Stimulated activated CD8-positive, alpha-beta memory T cell treated with anti-CD3 and anti-CD28 coated beads, Interleukin-2, amount 100 ng/mL, for 48 hours (primary cell): Measurements from ENCODE around the gene OGFOD3.

ENCODE experiments used
- DNase-seq, 2 donors: peaks; one replicate each; pipeline ENCODE4 v3.0.0-alpha.2; 2020; ENCODE audit warnings: low read depth in 2 of 2

The OGFOD3 gene

DNA sequence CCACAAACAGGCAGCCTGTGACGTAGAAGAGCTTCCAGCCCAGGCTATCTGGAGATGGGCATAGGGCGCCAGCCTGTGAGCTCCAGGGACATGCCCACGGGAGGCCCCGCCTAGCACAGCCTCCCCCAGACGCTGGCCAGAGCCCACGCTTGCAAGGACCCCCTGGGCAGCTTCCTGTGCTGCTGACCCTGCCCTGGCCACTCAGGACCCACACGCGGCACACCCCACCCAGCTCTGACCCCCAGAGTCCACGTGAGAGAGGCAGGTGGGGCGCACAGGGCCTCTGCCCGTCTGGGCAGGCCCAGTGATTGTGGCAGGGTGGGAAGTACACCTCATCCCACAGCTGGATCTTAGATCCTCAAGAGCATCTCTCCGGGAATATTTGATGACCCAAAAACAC lies 28.3 kb upstream of the OGFOD3 start:
- no peak for DNase-seq

DNA sequence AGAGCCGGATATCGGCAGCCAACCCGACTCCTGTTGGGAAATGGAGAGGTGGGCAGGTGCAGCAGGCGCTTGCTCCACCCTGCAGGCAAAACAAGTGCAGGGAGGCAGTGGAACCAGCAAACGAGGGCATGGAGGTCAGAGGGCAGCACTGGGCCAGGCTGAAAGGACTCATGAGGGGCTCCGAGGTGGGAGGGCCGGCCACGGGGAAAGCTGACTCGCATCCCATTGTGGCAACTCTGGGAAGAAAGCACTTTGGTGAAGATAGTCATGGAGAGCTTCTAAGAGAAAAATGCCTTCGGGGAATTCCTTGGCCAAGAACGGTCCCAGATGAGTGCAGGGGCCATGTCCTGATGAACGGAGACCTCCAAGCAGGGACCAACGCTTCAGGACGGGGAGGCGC lies 27.7 kb upstream of the OGFOD3 start:
- DNase-seq, result no peak

DNA sequence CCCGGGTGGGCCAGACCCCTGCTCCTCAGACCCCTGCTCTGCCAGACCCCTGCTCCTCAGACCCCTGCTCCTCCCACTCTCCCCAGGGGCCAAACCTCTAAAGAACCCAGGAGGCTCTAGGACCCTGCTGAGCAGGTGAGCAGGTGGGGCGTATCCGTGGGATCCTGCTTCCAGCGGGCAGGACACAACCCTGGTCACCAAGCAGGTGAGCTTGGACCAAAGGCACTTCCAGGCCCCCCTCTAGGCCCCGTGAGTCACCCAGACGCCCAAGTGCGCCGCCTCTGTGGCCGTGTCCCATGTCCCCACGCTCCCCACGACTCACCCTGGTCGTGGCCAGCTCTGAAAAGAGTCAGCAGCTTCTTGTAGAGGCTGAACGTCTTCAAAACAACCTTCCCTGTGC lies 27.2 kb upstream of the OGFOD3 start:
- no peak for DNase-seq

DNA sequence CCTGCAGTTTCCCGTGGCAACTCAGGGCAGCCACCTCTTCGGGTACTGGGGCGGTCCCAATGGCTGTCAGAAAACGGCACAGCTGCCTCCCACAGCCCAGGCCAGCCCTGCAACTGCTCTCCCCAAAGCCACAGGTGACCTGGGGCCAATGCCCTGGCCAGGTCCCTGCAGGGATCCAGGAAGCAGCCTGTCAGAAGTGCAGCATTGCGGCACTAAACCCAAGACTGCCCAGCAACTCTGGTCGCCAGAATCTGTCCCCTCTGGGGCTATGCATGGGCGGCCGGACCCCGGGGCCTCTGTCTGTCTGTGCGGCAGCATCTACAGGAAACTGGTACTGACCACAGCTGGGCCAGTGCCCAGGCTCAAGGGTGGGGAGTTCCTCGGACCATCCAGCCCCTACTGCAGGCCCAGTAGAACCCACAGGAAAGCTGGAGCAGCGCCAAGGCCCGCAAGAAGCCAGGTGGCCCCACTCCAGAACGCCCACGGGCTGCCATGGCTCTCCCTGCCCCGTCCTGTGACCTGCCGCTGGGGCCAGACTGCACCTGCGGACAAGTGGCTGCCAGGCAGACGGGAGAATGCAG lies 26.6 kb upstream of the OGFOD3 start:
- DNase-seq, result no peak

DNA sequence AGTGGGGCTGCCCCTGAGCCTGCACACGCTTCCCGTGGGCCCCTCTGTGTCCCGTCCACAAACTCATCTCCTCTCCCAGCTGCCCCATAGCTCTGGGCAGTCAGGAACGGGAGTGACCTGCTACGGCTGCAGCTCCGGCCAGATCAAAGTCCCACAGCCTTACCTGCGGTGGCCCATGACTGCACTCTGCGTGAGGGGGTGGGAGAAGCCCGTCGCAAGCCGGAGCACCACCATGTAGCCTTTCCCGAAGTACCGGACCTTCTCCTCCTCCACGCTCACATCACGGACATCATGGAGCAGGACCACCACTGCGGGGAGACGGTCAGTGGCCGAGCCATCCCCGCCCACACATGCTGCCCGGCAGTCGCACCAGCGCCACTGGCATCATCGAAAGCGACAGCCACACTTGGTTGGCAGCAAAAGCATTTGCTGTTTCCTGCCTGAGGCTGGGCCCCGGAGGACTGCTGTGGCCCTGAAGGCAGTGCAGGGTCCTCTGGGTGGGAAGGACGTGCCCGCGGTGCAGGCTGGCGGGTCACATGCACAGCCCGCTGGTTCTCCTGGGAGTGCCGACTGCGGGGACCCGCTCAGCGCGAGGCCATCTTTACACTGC lies 26.0 kb upstream of the OGFOD3 start:
- no peak for DNase-seq

DNA sequence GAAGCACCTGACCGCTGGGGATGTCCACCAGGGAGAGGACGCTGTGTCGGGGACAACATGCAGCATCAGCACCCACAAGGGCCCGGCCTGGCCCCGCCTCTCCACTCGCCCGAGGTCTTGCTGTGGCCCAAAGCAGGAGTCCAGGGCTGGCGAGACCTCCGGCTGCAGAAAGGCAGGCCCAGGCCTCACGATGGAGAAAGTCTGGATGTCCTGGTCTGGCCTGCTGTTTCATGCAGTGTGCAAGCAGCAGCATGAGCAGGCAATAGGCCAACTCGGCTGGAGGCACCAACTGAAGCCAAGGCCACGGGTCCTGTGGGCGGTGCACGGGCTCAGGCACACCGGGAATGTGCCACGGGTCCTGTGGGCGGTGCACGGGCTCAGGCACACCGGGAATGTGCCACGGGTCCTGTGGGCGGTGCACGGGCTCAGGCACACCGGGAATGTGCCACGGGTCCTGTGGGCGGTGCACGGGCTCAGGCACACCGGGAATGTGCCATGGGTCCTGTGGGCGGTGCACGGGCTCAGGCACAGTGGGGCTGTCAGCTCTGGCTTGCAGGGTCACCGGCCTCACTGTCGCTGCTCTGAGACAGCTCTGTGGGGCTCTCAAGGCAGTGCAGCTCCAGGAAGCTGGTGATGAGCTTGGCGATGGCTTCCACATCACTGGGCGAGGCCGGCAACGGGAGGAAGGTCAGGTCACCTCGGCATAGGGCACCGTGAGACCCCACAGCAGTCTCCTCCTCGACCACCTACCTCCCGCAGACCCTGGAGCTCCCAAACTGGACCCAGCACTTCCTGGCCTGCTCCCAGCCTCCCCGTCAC lies 25.3 kb upstream of the OGFOD3 start:
- no peak for DNase-seq

DNA sequence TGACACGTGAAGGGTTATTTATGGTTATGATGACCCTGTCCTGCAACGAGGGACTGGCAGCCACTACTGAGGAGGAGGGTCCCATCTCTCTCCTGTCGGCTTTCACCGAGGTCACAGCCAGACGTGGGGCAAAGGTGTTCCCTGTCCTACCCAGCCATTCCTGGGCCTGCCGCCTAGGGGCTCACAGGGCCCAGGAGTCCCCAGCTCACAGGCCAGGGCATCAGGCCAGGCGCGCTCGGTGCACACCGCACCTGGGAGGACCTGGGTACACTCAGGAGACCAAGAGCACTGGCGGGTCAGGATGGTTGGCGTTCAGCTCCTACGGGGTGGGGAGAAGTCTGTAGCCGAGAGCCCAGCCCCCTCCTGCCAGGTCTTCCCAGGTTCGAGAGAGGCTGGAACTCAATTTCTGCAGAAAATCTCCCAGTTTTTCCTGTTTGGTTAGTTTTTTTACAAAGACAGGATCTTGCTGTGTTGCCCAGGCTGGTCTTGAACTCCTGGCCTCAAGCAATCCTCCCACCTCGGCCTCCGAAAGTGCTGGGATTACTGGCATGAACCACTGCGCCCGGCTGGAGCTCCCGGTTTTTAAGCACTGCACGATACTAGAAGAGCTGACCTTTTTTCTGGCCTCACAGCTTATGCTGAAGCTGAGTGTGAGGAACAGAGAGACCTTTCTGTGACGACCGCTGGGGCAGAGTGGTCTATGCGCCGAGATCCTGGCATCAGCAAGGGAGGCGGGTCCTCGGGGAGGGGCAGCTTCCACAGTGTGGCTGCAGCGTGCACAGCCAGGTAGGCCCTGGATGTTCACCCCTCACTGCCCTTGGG lies 24.5 kb upstream of the OGFOD3 start:
- no peak for DNase-seq

GRCh38 chr17:82441691-82442487 lies 23.5 kb upstream of the OGFOD3 start:
- DNase-seq, result no peak

- no peak for DNase-seq
Measured at GRCh38 chr17:82440991-82441627, 22.7 kb upstream of the OGFOD3 start.

- no peak for DNase-seq
Measured at GRCh38 chr17:82440469-82440981, 22.1 kb upstream of the OGFOD3 start.

DNA sequence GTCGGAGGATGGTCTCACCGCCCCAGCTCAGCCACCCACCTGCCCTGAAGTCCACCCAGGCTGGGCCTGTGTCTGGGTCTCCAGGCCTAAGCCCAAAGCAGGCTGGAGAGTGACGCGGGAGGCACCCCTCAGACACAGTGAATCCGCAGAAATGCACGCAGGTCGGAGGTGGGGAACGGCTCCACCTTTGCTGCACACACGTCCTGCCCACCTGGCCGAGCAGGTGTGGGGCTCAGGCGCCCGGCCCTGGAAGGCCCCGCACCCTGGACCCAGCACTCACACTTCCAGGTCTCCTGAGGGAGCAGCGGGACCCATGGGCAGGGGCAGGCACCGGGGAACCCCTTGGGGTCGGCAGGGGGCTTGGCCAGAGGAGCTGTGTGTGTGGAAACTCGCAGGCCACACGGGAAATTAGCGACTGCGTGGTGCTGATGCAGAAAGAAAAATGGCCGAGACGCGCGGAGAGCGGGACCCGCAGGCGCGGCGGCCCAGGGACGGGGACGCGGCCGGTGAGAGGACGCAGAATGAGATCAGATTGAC lies 21.5 kb upstream of the OGFOD3 start:
- no peak for DNase-seq

DNA sequence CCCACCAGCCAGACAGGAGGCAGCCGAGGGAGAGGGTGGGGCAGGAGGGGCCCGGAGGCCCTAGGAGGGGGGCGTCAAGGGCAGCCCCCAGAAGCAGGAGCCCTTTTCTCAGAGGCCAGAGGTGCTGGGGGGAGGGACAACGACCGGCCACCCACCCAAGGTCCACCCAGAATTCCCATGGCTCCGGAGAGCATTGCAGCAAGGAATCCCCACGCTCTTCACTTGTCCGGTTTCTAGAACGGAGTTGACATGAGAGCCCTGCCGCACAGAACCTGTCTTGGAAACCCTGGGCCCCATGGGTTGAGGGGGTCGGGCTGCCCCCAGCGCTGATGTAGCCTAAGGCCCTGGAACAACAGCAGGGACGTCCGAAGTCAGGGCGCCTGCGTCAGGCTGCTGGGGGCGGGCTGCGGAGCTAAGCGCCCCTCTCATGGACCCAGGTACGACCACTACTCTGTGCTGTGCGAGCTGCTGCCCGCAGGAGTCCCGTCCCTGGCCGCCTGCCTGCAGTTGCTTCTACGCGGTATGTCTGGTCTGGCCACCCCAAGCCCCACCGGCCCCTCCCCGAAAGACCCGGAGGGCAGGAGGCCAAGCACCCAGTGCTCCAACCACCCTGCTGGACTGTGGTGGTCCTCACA lies 20.9 kb upstream of the OGFOD3 start:
- DNase-seq, result no peak

DNA sequence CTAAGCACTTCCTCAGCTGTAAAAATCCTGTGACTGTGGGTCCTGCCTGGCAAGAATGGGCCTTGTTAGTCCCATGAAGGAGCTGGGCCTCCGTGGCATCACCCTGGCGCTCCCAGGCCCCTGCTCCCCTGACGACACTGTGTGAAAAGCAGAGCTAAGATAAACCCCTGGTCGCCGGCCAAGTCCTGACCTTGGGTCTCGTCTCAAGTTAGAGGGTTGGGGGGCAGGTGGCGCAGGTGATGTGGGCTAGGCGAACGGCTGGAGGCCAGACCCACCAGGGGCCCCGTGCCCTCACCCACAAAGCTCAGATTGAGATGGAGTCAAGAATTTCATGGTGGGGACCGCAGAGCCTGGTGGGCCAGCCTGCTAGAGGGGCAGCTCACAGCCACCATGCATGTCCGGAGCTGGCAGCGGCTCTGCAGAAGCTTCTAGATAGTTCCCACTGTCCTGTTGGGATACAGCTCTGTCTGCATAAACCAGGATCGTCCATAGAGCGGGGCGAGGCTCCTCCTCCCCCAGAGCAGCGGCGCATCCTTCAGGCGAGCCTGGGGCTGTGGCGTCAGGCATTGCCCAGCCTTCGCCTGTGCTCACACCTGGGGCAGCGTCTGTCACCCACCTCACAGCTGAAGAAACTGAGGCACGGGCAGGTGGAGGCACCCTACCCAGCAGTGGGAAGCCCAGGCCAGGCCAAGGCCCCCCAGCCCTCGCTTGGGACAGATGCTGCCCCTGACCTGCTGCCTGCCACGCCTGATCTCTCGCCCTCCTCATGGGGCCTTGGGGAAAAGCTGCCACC lies 20.2 kb upstream of the OGFOD3 start:
- no peak for DNase-seq

DNA sequence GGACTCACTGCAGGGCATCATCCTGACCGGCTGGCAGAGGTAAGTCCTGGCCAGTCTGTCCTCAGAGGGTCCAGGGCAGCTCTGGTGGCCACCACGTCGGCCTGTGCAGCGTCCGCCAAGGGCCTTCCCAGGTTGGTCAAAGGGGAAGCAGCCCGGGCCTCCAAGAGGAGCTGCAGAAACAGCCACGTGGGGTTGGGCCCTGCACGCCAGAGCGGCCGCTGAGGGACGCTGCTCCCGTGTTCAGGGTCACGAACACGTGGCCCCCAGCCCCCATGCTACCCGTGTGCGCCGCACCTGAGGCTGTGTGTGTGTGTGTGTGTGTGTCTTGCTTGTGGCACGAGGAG lies 18.9 kb upstream of the OGFOD3 start:
- no peak for DNase-seq

GRCh38 chr17:82436601-82437324 lies 18.4 kb upstream of the OGFOD3 start:
- no peak for DNase-seq

GRCh38 chr17:82435601-82436583 lies 17.5 kb upstream of the OGFOD3 start:
- no peak for DNase-seq

DNA sequence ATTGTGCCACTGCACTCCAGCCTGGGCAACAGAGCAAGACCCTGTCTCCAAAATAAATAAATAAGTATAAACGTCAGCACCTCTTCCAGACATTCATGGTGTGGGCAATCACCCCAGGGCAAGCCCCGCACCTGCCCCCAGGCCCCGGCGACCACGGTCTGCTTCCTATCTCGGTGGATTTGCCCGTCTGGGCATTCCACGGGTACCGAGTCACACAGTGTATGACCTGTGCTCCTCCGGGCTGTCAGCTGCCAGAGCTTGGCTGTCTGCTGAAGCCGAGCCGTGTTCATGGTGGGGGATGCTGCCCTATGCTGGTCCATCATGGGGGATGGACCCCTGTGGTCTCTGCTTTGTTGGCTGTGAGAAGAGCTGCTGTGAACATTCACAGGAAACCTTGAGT lies 16.7 kb upstream of the OGFOD3 start:
- DNase-seq, result no peak

- DNase-seq, result no peak
Measured at GRCh38 chr17:82434216-82434565, 15.8 kb upstream of the OGFOD3 start.
